Neuronal stem cell (in vitro differentiated cells): Measurements from ENCODE around the gene TSC1.

Experiments
- DNase-seq: peaks from one replicate; pipeline ENCODE4 v3.0.0-alpha.2; 2013; ENCODE audit warnings: low spot score
- H2AFZ ChIP-seq: one replicate; pipeline ENCODE4 v1.6.1; 2013; ENCODE audit warnings: mild to moderate bottlenecking, low read length, inconsistent platforms
- H2AK5ac ChIP-seq: 2 replicates; pipeline ENCODE4 v1.6.1; 2013; ENCODE audit warnings: low read depth, mild to moderate bottlenecking, inconsistent platforms, low read length, moderate library complexity, mixed read lengths
- H2BK120ac ChIP-seq: 2 replicates; pipeline ENCODE4 v1.6.1; 2013; ENCODE audit warnings: low read depth, mild to moderate bottlenecking, inconsistent platforms, low read length, moderate library complexity, mixed read lengths
- H2BK12ac ChIP-seq: one replicate; pipeline ENCODE4 v1.6.1; 2013; ENCODE audit warnings: low read length, inconsistent platforms
- H2BK15ac ChIP-seq: 2 replicates; pipeline ENCODE4 v1.6.1; 2013; ENCODE audit warnings: mild to moderate bottlenecking, low read length, inconsistent platforms, mixed read lengths
- H2BK5ac ChIP-seq: one replicate; pipeline ENCODE4 v1.6.1; 2013; ENCODE audit warnings: inconsistent platforms, mild to moderate bottlenecking, low read length, moderate library complexity
- H3K14ac ChIP-seq: one replicate; pipeline ENCODE4 v1.6.1; 2013; ENCODE audit warnings: low read length, inconsistent platforms
- H3K18ac ChIP-seq: 2 replicates; pipeline ENCODE4 v1.6.1; 2013; ENCODE audit warnings: low read length, inconsistent platforms
- H3K23ac ChIP-seq: 2 replicates; pipeline ENCODE4 v1.6.1; 2013; ENCODE audit warnings: low read depth, mild to moderate bottlenecking, mixed read lengths, low read length, inconsistent platforms; ENCODE audit not compliant: poor library complexity
- H3K27ac ChIP-seq: replicated peaks from 3 replicates; pipeline ENCODE4 v1.5.1; 2013; ENCODE audit warnings: low read length, inconsistent platforms
- H3K27me3 ChIP-seq, 3 experiments: 2 replicates each; pipeline ENCODE4 v1.6.1; 2013; ENCODE audit warnings: low read length in 3 of 3, mild to moderate bottlenecking in 2 of 3, inconsistent platforms in 1 of 3, low read depth in 1 of 3, mixed read lengths in 1 of 3, moderate library complexity in 1 of 3; ENCODE audit not compliant: control insufficient read depth in 3 of 3, insufficient read depth in 3 of 3
- H3K36me3 ChIP-seq, 2 donors: replicated peaks in 1 of 2; 2 replicates each; pipeline ENCODE4 v1.6.1; 2013; ENCODE audit warnings: low read length in 2 of 2; ENCODE audit not compliant: control insufficient read depth in 2 of 2, insufficient read depth in 2 of 2
- H3K4ac ChIP-seq: 2 replicates; pipeline ENCODE4 v1.6.1; 2013; ENCODE audit warnings: inconsistent platforms, mild to moderate bottlenecking, low read length, moderate library complexity
- H3K4me1 ChIP-seq, 2 donors: 1 replicate in 1 of 2; 2 replicates in 1 of 2; pipeline ENCODE4 v1.6.1; 2013; ENCODE audit warnings: low read length in 2 of 2, low read depth in 1 of 2; ENCODE audit not compliant: control insufficient read depth in 2 of 2, insufficient read depth in 1 of 2
- H3K4me2 ChIP-seq: one replicate; pipeline ENCODE4 v1.6.1; 2013; ENCODE audit warnings: mild to moderate bottlenecking, low read length, inconsistent platforms; ENCODE audit not compliant: insufficient read depth, poor library complexity, severe bottlenecking
- H3K4me3 ChIP-seq, 2 donors: 2 replicates each; pipeline ENCODE4 v1.5.1; 2013; ENCODE audit warnings: low read length in 2 of 2, mild to moderate bottlenecking in 2 of 2, inconsistent platforms in 1 of 2, moderate library complexity in 1 of 2
- H3K79me1 ChIP-seq: one replicate; pipeline ENCODE4 v1.6.1; 2013; ENCODE audit warnings: low read depth, mild to moderate bottlenecking, inconsistent platforms, low read length, moderate library complexity
- H3K9ac ChIP-seq: one replicate; pipeline ENCODE4 v1.6.1; 2013; ENCODE audit warnings: mild to moderate bottlenecking, low read depth, low read length, inconsistent platforms; ENCODE audit not compliant: poor library complexity
- H3K9me3 ChIP-seq, 2 donors: replicated peaks in 1 of 2; 2 replicates each; pipeline versions ENCODE3 to v1.6.1; 2013; ENCODE audit warnings: low read length in 2 of 2, mild to moderate bottlenecking in 2 of 2, inconsistent platforms in 1 of 2, low read depth in 1 of 2, mixed read lengths in 1 of 2, moderate library complexity in 1 of 2; ENCODE audit not compliant: control insufficient read depth in 2 of 2, insufficient read depth in 1 of 2
- H4K8ac ChIP-seq: one replicate; pipeline ENCODE4 v1.6.1; 2013; ENCODE audit warnings: low read depth, mild to moderate bottlenecking, inconsistent platforms, low read length, moderate library complexity
- H4K91ac ChIP-seq: one replicate; pipeline ENCODE4 v1.6.1; 2013; ENCODE audit warnings: low read length, low read depth, mild to moderate bottlenecking, inconsistent platforms; ENCODE audit not compliant: poor library complexity
- WGBS, 2 donors: extraction: QIAGEN DNeasy Blood & Tissue Kit; methylation state at CpG; one replicate each; pipeline ENCODE4 v1.1.7; 2013; ENCODE audit warnings: missing lambda C conversion rate in 2 of 2, mixed read lengths in 1 of 2; ENCODE audit not compliant: insufficient read length in 2 of 2, insufficient replicate concordance in 1 of 2; ENCODE audit errors: extremely low coverage in 2 of 2; 5-methylcytosine and 5-hydroxymethylcytosine counted together

TSC1 gene

GRCh38 chr9:132858751-132859150 is 85.7 kb downstream of the TSC1 start:
- no peak overlapping the region for H3K4me3 ChIP-seq
- H3K18ac ChIP-seq, result no peak overlapping the region
- no peaks in the 10 kb centered on the region for H3K79me1 ChIP-seq
- DNase-seq, result no peak
- H3K23ac ChIP-seq, result no peak overlapping the region
- peak overlapping the region; percentile 5 for H2BK15ac ChIP-seq
- H3K9me3 ChIP-seq, result no peaks in the 10 kb centered on the region
- H2BK5ac ChIP-seq, result no peak overlapping the region
- no peaks in the 10 kb centered on the region for H3K36me3 ChIP-seq
- no peaks in the 10 kb centered on the region for H3K27me3 ChIP-seq
- no peak overlapping the region for H4K91ac ChIP-seq
- no peak overlapping the region for H3K27ac ChIP-seq
- peaks cover 13 to 17% of the 10 kb centered on the region in 2 donors for H3K4me1 ChIP-seq
- H3K9ac ChIP-seq, result no peak overlapping the region
- no peak overlapping the region for H2BK120ac ChIP-seq
- no peak overlapping the region for H2BK12ac ChIP-seq
- no CpG with 5 or more reads among the region's 7 CpGs for WGBS, 2 donors
- H3K14ac ChIP-seq, result no peak overlapping the region
- H2AFZ ChIP-seq, result no peak overlapping the region
- no peak overlapping the region for H4K8ac ChIP-seq
- H3K4ac ChIP-seq, result no peak overlapping the region
- H3K4me2 ChIP-seq, result no peak overlapping the region
- H2AK5ac ChIP-seq, result no peak overlapping the region

GRCh38 chr9:132857616-132858342 is 86.6 kb downstream of the TSC1 start:
- H2BK5ac ChIP-seq, result peak overlapping the region; percentile 29
- no peaks in the 10 kb centered on the region for H3K36me3 ChIP-seq
- H2AK5ac ChIP-seq, result peak overlapping the region; percentile 81
- H2AFZ ChIP-seq, result peak overlapping the region; percentile 74
- H4K8ac ChIP-seq, result no peak overlapping the region
- no peak overlapping the region for H3K4me2 ChIP-seq
- H3K79me1 ChIP-seq, result no peaks in the 10 kb centered on the region
- WGBS, 2 donors, result no CpG with 5 or more reads among the region's 24 CpGs
- H3K9me3 ChIP-seq, result no peaks in the 10 kb centered on the region
- peak overlapping the region; percentile 37 for H3K9ac ChIP-seq
- H3K4me1 ChIP-seq, result peaks cover 13 to 17% of the 10 kb centered on the region in 2 donors
- no peak overlapping the region for H3K4ac ChIP-seq
- peak overlapping the region; percentile 5 for H2BK15ac ChIP-seq
- H2BK12ac ChIP-seq, result peak overlapping the region; percentile 60
- no peak overlapping the region for H3K27ac ChIP-seq
- H3K4me3 ChIP-seq, result no peak overlapping the region
- no peak for DNase-seq
- peak overlapping the region; percentile 43 for H4K91ac ChIP-seq
- peak overlapping the region; percentile 79 for H2BK120ac ChIP-seq
- H3K14ac ChIP-seq, result no peak overlapping the region
- H3K23ac ChIP-seq, result no peak overlapping the region
- H3K18ac ChIP-seq, result peak overlapping the region; percentile 72
- H3K27me3 ChIP-seq, result no peaks in the 10 kb centered on the region

GRCh38 chr9:132857031-132857430 is 87.4 kb downstream of the TSC1 start:
- Histone ChIP-seq H3K27ac (no peak overlapping the region), H3K4me3 (no peak overlapping the region)
- no CpG with 5 or more reads among the region's 8 CpGs for WGBS, 2 donors

GRCh38 chr9:132855904-132856303 is 88.5 kb downstream of the TSC1 start:
- no peak for DNase-seq
- H3K4ac ChIP-seq, result no peak overlapping the region
- no peak overlapping the region for H2BK12ac ChIP-seq
- H2BK15ac ChIP-seq, result no peak overlapping the region
- H3K4me2 ChIP-seq, result no peak overlapping the region
- H4K91ac ChIP-seq, result no peak overlapping the region
- peaks cover 10 to 13% of the 10 kb centered on the region in 2 donors for H3K4me1 ChIP-seq
- no peaks in the 10 kb centered on the region for H3K9me3 ChIP-seq
- no peak overlapping the region for H4K8ac ChIP-seq
- no peak overlapping the region for H3K18ac ChIP-seq
- no peaks in the 10 kb centered on the region for H3K79me1 ChIP-seq
- H3K27me3 ChIP-seq, result no peaks in the 10 kb centered on the region
- no peak overlapping the region for H2BK120ac ChIP-seq
- no peak overlapping the region for H2AFZ ChIP-seq
- H2BK5ac ChIP-seq, result no peak overlapping the region
- no peak overlapping the region for H3K27ac ChIP-seq
- H2AK5ac ChIP-seq, result peak overlapping the region; percentile 16
- H3K14ac ChIP-seq, result no peak overlapping the region
- WGBS, 2 donors, result no CpG with 5 or more reads among the region's 5 CpGs
- H3K9ac ChIP-seq, result no peak overlapping the region
- H3K23ac ChIP-seq, result peak overlapping the region; percentile 48
- H3K4me3 ChIP-seq, result no peak overlapping the region
- H3K36me3 ChIP-seq, result no peaks in the 10 kb centered on the region

More at GRCh38 chr9:132857031-132857430, 87.4 kb downstream of the TSC1 start:
- no peak overlapping the region for H4K91ac ChIP-seq
- H3K9ac ChIP-seq, result peak overlapping the region; percentile 37
- no peak for DNase-seq
- H3K14ac ChIP-seq, result no peak overlapping the region
- H3K9me3 ChIP-seq, result no peaks in the 10 kb centered on the region
- no peaks in the 10 kb centered on the region for H3K27me3 ChIP-seq
- H2BK12ac ChIP-seq, result no peak overlapping the region
- no peaks in the 10 kb centered on the region for H3K36me3 ChIP-seq
- no peak overlapping the region for H2BK120ac ChIP-seq
- H3K23ac ChIP-seq, result no peak overlapping the region
- H2AK5ac ChIP-seq, result peak overlapping the region; percentile 81
- peak overlapping the region; percentile 29 for H2BK5ac ChIP-seq
- peak overlapping the region; percentile 74 for H2AFZ ChIP-seq
- H3K4ac ChIP-seq, result no peak overlapping the region
- peak overlapping the region; percentile 62 for H2BK15ac ChIP-seq
- no peak overlapping the region for H3K4me2 ChIP-seq
- no peaks in the 10 kb centered on the region for H3K79me1 ChIP-seq
- peak overlapping the region; percentile 80 for H3K18ac ChIP-seq
- peaks cover 13 to 15% of the 10 kb centered on the region in 2 donors for H3K4me1 ChIP-seq
- no peak overlapping the region for H4K8ac ChIP-seq
